ENCODE measurements around the gene SMIM21. TPM values are rescaled to one million over a fixed set of nuclear protein-coding genes. Genes with fewer than 3 reads are reported as not detected.

The SMIM21 gene
- total and polyA plus RNA-seq, 7 donors = 0.60 TPM; not detected in 6

GRCh38 chr18:75450906-75451305 is 23.4 kb upstream of the SMIM21 start:
- Histone ChIP-seq H3K36me3 (no peaks in the 10 kb centered on the region), H3K4me3 (no peak overlapping the region), H3K27ac (no peak overlapping the region), H3K9me3 (no peaks in the 10 kb centered on the region), H3K27me3 (no peaks in the 10 kb centered on the region), H3K4me1 (peaks cover 0 to 13% (median 9%) of the 10 kb centered on the region in 4 donors)
- DNase-seq = no peak
- intact Hi-C loops (cut with DNase I) = no loop called here
- TF ChIP-seq CTCF (IDR thresholded peaks at IDR 0.05) = no peak
- no peak for TF ChIP-seq POLR2AphosphoS5 (IDR thresholded peaks at IDR 0.05)
- TF ChIP-seq EP300 (IDR thresholded peaks at IDR 0.05) = no peak
- TF ChIP-seq POLR2A (IDR thresholded peaks at IDR 0.05) = no peak
- 53 to 63% methylated on average over 3 of the region's 3 CpGs for WGBS, 2 donors

- TF ChIP-seq POLR2AphosphoS5 (IDR thresholded peaks at IDR 0.05) = no peak
- no peak for TF ChIP-seq POLR2A (IDR thresholded peaks at IDR 0.05)
- TF ChIP-seq CTCF (IDR thresholded peaks at IDR 0.05) = no peak
- TF ChIP-seq EP300 (IDR thresholded peaks at IDR 0.05) = no peak
- H3K9me3 ChIP-seq = no peaks in the 10 kb centered on the region
- H3K27ac ChIP-seq = no peak overlapping the region
- no peaks in the 10 kb centered on the region for H3K4me1 ChIP-seq
- intact Hi-C loops (cut with DNase I) = no loop called here
- DNase-seq = no peak
- no peaks in the 10 kb centered on the region for H3K27me3 ChIP-seq
- 75 to 86% methylated on average over 5 of the region's 5 CpGs for WGBS, 2 donors
- no peak overlapping the region for H3K4me3 ChIP-seq
- H3K36me3 ChIP-seq = no peaks in the 10 kb centered on the region
Observed at GRCh38 chr18:75441896-75442295, 14.4 kb upstream of the SMIM21 start.

- no peaks in the 10 kb centered on the region for H3K9me3 ChIP-seq
- no peak overlapping the region for H3K27ac ChIP-seq
- 94 to 95% methylated on average over 4 of the region's 4 CpGs for WGBS, 2 donors
- H3K27me3 ChIP-seq = no peaks in the 10 kb centered on the region
- H3K36me3 ChIP-seq = no peaks in the 10 kb centered on the region
- TF ChIP-seq POLR2A (IDR thresholded peaks at IDR 0.05) (no peak), EP300 (IDR thresholded peaks at IDR 0.05) (no peak), CTCF (IDR thresholded peaks at IDR 0.05) (no peak), POLR2AphosphoS5 (IDR thresholded peaks at IDR 0.05) (no peak)
- no peak overlapping the region for H3K4me3 ChIP-seq
- intact Hi-C loops (cut with DNase I) = no loop called here
- DNase-seq = no peak
- H3K4me1 ChIP-seq = no peaks in the 10 kb centered on the region
Observed at GRCh38 chr18:75439348-75439747, 11.8 kb upstream of the SMIM21 start.

- H3K27ac ChIP-seq = no peak overlapping the region
- no peaks in the 10 kb centered on the region for H3K36me3 ChIP-seq
- no peaks in the 10 kb centered on the region for H3K9me3 ChIP-seq
- H3K27me3 ChIP-seq = no peaks in the 10 kb centered on the region
- intact Hi-C loops (cut with DNase I) = no loop called here
- no peak for DNase-seq
- no peak for TF ChIP-seq POLR2A (IDR thresholded peaks at IDR 0.05)
- TF ChIP-seq CTCF (IDR thresholded peaks at IDR 0.05) = no peak
- no peak for TF ChIP-seq POLR2AphosphoS5 (IDR thresholded peaks at IDR 0.05)
- TF ChIP-seq EP300 (IDR thresholded peaks at IDR 0.05) = no peak
- 70 to 71% methylated on average over 3 of the region's 3 CpGs for WGBS, 2 donors
- no peaks in the 10 kb centered on the region for H3K4me1 ChIP-seq
- no peak overlapping the region for H3K4me3 ChIP-seq
Observed at GRCh38 chr18:75438891-75439290, 11.4 kb upstream of the SMIM21 start.

- intact Hi-C loops (cut with DNase I) = no loop called here
- Histone ChIP-seq H3K27ac (no peak overlapping the region), H3K27me3 (no peaks in the 10 kb centered on the region), H3K36me3 (no peaks in the 10 kb centered on the region), H3K4me1 (no peaks in the 10 kb centered on the region), H3K4me3 (no peak overlapping the region), H3K9me3 (no peaks in the 10 kb centered on the region)
- no peak for DNase-seq
- 80 to 83% methylated on average over 3 of the region's 3 CpGs for WGBS, 2 donors
- TF ChIP-seq POLR2AphosphoS5 (IDR thresholded peaks at IDR 0.05) (no peak), POLR2A (IDR thresholded peaks at IDR 0.05) (no peak), CTCF (IDR thresholded peaks at IDR 0.05) (no peak), EP300 (IDR thresholded peaks at IDR 0.05) (no peak)
Observed at GRCh38 chr18:75437979-75438378, 10.5 kb upstream of the SMIM21 start.
